ENCODE data around the gene RNH1.

DNA sequence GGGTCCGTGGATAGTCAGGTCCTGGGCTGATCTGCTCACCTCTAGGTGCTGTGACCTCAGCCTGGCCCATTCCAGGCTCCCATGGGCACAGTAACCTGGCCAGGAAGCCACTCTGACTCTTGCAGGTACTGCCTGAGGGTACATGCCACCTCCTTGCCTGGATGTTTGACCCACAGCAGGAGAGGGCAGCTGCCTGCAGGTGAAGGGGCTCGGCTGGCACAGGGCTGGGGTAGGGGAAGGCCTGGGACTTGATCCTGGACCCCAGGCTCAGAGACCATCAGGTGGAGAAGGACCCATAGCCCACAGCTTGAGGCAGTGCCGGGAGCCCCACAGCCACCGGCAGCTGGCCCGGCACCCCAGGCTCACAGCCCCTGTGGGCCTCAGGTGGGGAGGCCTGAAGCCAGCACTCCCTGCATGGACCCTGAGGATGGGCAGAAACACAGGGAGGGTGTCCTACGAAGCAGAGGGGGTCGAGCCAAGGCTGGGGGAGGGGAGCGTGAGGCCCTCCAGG, 33.0 kb upstream of the RNH1 start:
- no peak for TF ChIP-seq POLR2AphosphoS5 (IDR thresholded peaks at IDR 0.05)
- TF ChIP-seq, protein P1, sequence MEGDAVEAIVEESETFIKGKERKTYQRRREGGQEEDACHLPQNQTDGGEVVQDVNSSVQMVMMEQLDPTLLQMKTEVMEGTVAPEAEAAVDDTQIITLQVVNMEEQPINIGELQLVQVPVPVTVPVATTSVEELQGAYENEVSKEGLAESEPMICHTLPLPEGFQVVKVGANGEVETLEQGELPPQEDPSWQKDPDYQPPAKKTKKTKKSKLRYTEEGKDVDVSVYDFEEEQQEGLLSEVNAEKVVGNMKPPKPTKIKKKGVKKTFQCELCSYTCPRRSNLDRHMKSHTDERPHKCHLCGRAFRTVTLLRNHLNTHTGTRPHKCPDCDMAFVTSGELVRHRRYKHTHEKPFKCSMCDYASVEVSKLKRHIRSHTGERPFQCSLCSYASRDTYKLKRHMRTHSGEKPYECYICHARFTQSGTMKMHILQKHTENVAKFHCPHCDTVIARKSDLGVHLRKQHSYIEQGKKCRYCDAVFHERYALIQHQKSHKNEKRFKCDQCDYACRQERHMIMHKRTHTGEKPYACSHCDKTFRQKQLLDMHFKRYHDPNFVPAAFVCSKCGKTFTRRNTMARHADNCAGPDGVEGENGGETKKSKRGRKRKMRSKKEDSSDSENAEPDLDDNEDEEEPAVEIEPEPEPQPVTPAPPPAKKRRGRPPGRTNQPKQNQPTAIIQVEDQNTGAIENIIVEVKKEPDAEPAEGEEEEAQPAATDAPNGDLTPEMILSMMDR (IDR thresholded peaks at IDR 0.05; ENCODE audit: poor library complexity, severe bottlenecking) = no peak
- TF ChIP-seq REST (IDR thresholded peaks at IDR 0.05; ENCODE audit: borderline replicate concordance) = no peak
- TF ChIP-seq RAD21 (conservative IDR thresholded peaks at IDR 0.05) = no peak

Data from neural cell (in vitro differentiated cells).